ENCODE measurements around the gene SLC25A29. TPM values are rescaled to one million over a fixed set of nuclear protein-coding genes. Genes with fewer than 3 reads are reported as not detected.
A peak's percentile ranks its signal among the peaks of the same experiment; 100 is the strongest.

The SLC25A29 gene
- total and polyA plus RNA-seq, 2 of the 13 experiments (the other 11 are each of a cell fraction or from before 2014, with no cell fraction given): 12.2 to 17.2 TPM

GRCh38 chr14:100304825-100305323 is 1.4 kb downstream of the SLC25A29 start (continued):
- TF ChIP-seq, protein P1, sequence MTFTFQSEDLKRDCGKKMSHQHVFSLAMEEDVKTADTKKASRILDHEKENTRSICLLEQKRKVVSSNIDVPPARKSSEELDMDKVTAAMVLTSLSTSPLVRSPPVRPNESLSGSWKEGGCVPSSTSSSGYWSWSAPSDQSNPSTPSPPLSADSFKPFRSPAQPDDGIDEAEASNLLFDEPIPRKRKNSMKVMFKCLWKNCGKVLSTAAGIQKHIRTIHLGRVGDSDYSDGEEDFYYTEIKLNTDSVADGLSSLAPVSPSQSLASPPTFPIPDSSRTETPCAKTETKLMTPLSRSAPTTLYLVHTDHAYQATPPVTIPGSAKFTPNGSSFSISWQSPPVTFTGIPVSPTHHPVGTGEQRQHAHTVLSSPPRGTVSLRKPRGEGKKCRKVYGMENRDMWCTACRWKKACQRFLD (CRISPR knock-in tag; IDR thresholded peaks at IDR 0.05; ENCODE audit: borderline replicate concordance): 0 out of 2 replicates have a peak, but pooled peaks have one; percentile 16
- TF ChIP-seq JUND (CRISPR knock-in tag; IDR thresholded peaks at IDR 0.05) (no peak), HNRNPL (IDR thresholded peaks at IDR 0.05; ENCODE audit: low read depth, low read length) (peak; percentile 38; the same call in 1 of the 2 replicates), GFI1 (CRISPR knock-in tag; IDR thresholded peaks at IDR 0.05; ENCODE audit: borderline replicate concordance) (no peak), POLR2AphosphoS5 (IDR thresholded peaks at IDR 0.05; ENCODE audit: low read depth, low read length) (no peak), PRPF4 (IDR thresholded peaks at IDR 0.05; ENCODE audit: low read depth, low read length, poor library complexity, severe bottlenecking) (no peak), ZKSCAN5 (CRISPR knock-in tag; IDR thresholded peaks at IDR 0.05) (no peak), SP5 (CRISPR knock-in tag; IDR thresholded peaks at IDR 0.05; ENCODE audit: borderline replicate concordance, low read depth) (0 out of 2 replicates have a peak, but pooled peaks have one; percentile 44), ZNF781 (CRISPR knock-in tag; IDR thresholded peaks at IDR 0.05; ENCODE audit: borderline replicate concordance, not compliant biosample characterization) (no peak), ZNF776 (CRISPR knock-in tag; IDR thresholded peaks at IDR 0.05) (no peak), ZNF550 (CRISPR knock-in tag; IDR thresholded peaks at IDR 0.05; ENCODE audit: borderline replicate concordance) (no peak), MXD1 (CRISPR knock-in tag; IDR thresholded peaks at IDR 0.05) (no peak), NFKB2 (CRISPR knock-in tag; IDR thresholded peaks at IDR 0.05; ENCODE audit: borderline replicate concordance) (no peak; the same call in 1 of the 2 replicates), TGIF2 (CRISPR knock-in tag; IDR thresholded peaks at IDR 0.05) (no peak)
